Stromal cell of bone marrow (primary cell): ENCODE results near the gene CDHR4.
"Not testable (repeated sequence)": the region's sequence is repeated elsewhere in the genome, so short reads cannot be mapped to it uniquely, and the experiment has no call there.

Experiments
- DNase-seq: peaks from one replicate; pipeline ENCODE4 v3.0.0-alpha.2; 2012; ENCODE audit warnings: low read depth

CDHR4 gene

GRCh38 chr3:49802719-49803464, 3.2 kb upstream of the CDHR4 start, which contains the start of gene INKA1:
Gene INKA1, plus strand, starts transcription at chr3:49803261. Its CDS starts 132 bp downstream, at chr3:49803393.
- peak; percentile 69 for DNase-seq

GRCh38 chr3:49801160-49801559, 1.5 kb upstream of the CDHR4 start:
- no peak for DNase-seq

- no peak for DNase-seq
These were observed 568 bp downstream of the CDHR4 start for GRCh38 chr3:49799105-49799504.

GRCh38 chr3:49794926-49795905, 4.5 kb downstream of the CDHR4 start:
- no peak for DNase-seq

GRCh38 chr3:49794431-49794830, 5.2 kb downstream of the CDHR4 start:
- no peak for DNase-seq

- no peak for DNase-seq
These were observed 6.1 kb downstream of the CDHR4 start for GRCh38 chr3:49793486-49794085.

- DNase-seq: no peak
These were observed 7.1 kb downstream of the CDHR4 start for GRCh38 chr3:49792371-49793150.

GRCh38 chr3:49791571-49791970, 8.1 kb downstream of the CDHR4 start:
- DNase-seq: no peak

- no peak for DNase-seq
These were observed 8.9 kb downstream of the CDHR4 start for GRCh38 chr3:49790626-49791411.

- no peak for DNase-seq
These were observed 11.6 kb downstream of the CDHR4 start for GRCh38 chr3:49788056-49788455.

GRCh38 chr3:49787536-49787935, 12.1 kb downstream of the CDHR4 start:
- DNase-seq: no peak

GRCh38 chr3:49787182-49787464, 12.6 kb downstream of the CDHR4 start:
- no peak for DNase-seq

GRCh38 chr3:49786357-49787181, 13.1 kb downstream of the CDHR4 start, which contains the start of gene IP6K1:
Gene IP6K1, minus strand, starts transcription at chr3:49786542. Its CDS starts 38,502 bp downstream, at chr3:49748040.
- peak; percentile 100 for DNase-seq

- DNase-seq: no peak
These were observed 13.9 kb downstream of the CDHR4 start for GRCh38 chr3:49785565-49786356.

- not testable (repeated sequence) for DNase-seq
These were observed 17.4 kb downstream of the CDHR4 start for GRCh38 chr3:49782277-49782676.

GRCh38 chr3:49781415-49782199, 18.1 kb downstream of the CDHR4 start:
- DNase-seq: no peak

- not testable (repeated sequence) for DNase-seq
These were observed 18.7 kb downstream of the CDHR4 start for GRCh38 chr3:49780975-49781365.
